HG02588 (cell line): Measurements from ENCODE around the gene SLC43A2.
A peak's percentile ranks its signal among the peaks of the same experiment; 100 is the strongest.
"Not testable (repeated sequence)": the region's sequence is repeated elsewhere in the genome, so short reads cannot be mapped to it uniquely, and the experiment has no call there.

Experiments used
- ATAC-seq: cut with Tn5 transposase; IDR thresholded peaks from one replicate; pipeline ENCODE4 v1.9.1; 2021; ENCODE audit warnings: mild to moderate bottlenecking, moderate library complexity; ENCODE audit not compliant: unreplicated experiment

Gene SLC43A2

DNA sequence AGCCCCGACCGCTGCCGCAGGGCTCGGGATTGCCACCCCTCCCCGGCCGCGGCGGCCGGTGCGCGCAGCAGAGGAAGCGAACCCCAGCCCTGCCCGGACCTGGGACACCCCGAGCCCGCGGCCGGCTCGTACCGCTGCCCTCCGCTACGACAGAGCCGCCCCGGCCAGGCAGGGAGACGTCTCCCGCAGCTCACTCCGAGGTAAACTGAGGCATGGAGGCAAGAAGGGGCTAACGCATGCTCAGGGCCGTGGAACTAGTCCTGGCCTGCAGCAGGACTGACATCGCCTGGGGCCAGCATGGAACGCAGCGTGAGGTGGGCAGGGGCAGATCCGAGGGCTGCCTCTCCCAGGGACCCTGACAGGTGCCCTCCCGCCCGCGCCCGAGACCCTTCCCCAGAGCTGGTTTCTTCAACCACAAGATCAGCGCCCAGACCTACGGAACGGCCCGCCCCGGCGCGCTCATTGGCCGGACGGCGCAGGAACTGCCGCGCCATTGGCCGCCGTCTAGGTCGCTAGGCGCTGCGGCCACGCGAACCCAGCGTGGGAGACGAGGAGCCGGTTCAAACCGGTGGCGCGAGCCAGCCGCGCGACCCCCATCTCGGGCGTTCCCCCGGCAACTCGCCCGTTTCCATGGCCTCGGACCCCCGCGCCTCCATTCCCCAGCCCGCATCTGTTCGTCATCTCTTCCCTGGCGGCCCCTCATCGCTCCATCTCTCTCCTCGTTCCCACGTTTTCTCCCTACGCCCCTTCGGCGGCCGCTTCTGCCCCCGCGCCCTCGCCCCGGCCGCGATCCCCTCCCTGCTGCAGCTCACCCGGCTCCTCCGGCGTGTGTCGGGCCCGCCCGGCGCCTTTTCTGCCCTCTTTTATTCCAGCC, at the start of gene SLC43A2:
Gene SLC43A2, minus strand, starts transcription at position 853 of the 874 bp plus-strand sequence. CDS start 960 bp downstream, outside the sequence.
- peak; percentile 50 for ATAC-seq

- no peak for ATAC-seq
Measured at GRCh38 chr17:1676401-1676800, 47.8 kb upstream of the SLC43A2 start.

DNA sequence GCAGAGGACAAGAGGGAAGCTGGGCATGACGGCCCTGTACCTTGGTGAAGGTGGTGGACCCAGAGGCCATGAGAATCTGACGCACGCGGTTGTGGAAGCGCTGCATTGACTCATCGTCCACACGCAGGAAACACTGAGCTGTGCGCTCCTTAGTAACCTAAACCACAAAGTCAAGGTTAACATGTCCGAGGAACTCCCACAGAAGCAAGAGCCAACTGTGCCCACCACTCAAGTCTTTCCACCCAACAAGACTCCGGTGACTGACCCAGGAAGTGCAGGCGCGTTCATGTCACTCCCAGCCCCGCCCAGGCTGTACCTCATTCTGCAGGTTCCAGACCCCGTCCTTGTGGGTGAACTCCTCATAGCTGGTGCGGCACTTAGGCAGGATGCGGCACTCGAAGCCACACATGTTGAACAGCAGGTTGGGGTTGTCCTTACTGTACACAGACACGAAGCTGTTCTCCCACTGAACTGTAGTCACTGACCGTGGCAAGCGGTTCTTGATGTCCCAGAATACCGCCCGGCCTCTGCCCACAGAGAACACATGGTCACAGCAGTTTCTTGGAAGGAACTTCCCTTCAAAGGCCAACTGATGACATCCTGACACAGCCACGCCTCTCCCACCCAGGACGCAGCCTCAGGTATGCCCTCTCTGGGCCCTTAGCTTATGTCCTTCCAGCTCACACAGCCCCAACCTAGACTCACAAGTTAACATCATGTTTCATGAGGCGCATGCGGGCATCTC, 44.6 kb upstream of the SLC43A2 start:
- ATAC-seq: no peak

- not testable (repeated sequence) for ATAC-seq
Measured at GRCh38 chr17:1663934-1664333, 35.3 kb upstream of the SLC43A2 start.

DNA sequence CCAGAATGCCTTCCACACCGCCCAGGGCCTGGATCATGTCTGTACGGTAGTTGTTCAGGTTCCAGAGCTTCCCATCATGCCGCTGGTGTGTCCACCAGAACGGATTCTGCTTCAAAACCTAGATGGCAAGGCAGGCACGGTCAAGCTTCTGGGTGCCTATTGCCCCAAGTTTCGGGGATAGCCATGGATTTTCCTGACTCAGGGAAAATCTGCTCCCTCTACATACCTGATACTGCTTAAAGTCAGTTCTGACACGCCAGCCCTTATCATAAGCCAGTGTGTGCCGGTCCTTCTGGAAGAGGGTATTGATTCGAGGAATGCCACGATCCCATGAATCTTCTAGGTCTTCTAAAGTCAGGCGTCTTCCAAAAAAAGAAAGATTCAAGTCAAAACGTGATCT, 32.4 kb upstream of the SLC43A2 start:
- no peak for ATAC-seq

DNA sequence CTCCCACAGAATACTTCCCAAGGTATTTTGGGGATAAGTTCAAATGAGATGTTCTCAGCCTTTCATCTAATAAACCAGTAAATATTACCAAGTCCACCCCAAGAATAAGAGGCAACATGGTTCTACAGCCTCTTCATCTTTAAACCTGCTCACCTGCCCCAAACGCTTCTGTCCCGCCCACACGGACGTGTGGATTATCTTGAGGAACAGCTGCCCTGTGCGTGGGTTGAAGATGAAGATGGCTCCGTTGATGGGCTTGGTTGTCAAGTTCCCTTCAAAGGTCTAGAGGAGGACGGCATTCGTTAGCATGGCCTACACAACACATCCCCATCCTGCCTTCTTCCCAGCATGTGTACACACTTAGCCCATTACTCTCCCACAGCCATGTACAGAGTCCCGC, 29.5 kb upstream of the SLC43A2 start:
- ATAC-seq: no peak

GRCh38 chr17:1653735-1654134, 25.1 kb upstream of the SLC43A2 start:
- ATAC-seq: no peak

DNA sequence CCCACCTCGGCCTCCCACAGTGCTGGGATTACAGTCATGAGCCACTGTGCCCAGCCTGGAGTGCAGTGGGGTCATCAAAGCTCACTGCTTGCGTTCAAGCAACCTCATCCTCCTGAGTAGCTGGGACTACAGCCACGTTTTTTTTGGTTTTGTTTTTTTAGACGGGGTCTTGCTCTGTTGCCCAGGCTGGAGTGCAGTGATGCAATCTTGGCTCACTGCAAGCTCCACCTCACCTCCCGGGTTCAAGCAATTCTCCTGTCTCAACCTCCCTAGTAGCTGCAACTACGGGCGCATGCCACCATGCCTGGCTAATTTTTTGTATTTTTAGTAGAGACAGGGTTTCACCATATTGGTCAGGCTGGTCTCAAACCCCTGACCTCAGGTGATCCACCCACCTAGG, 24.2 kb upstream of the SLC43A2 start:
- ATAC-seq: not testable (repeated sequence)

DNA sequence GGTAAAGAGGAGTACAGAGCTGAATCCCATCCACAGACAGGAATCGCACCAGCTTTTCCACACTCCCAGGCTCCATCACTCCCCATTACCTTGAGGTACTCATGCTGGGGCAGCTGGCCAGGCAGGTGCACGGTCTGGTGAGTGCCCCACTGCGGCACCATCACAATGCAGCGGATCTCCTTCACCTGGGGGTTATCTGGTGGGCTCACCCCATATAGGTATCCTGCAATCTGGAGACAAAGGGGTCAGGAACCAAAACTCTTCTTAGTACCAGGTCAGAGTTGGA, 22.9 kb upstream of the SLC43A2 start:
- ATAC-seq: no peak

DNA sequence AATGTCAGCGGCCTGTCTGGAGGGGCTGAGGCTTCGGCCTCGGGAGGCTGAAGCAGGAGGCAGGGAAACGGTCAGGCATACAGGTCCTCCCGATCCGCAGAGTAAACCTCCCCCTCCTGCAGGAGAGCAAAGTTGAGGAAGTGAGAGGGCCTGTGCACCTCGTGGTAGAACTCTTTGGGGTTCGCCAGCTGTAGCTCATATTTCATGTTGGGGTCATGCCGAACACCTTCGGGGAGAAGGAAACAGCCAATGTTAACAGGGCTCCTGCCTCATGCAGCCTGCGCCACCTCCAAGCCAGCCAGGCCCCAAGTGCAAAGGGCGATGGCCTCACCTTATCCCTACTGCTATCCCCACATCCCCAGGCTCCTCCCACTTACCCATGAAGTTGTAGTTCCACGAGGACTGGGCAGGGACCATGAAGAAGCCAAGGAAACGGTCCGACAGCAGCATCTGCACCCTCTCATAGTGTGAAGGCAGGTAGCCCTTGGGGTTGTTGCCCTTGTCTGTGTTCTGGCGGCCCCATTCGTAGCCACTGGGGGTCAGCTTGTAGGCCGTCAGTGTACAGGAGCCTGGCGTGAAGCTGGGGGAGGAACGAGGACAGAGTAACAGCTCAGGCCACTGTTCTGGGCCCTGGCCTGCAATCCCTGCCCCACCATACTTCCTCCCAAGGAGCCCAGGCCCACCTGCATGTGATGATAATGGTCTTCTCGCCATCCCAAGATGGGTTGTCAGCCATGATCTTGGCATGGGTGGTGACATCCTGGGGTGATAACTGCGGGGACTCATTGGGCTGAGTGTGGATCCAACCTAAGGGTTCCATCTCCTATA, 22.3 kb upstream of the SLC43A2 start:
- no peak for ATAC-seq

DNA sequence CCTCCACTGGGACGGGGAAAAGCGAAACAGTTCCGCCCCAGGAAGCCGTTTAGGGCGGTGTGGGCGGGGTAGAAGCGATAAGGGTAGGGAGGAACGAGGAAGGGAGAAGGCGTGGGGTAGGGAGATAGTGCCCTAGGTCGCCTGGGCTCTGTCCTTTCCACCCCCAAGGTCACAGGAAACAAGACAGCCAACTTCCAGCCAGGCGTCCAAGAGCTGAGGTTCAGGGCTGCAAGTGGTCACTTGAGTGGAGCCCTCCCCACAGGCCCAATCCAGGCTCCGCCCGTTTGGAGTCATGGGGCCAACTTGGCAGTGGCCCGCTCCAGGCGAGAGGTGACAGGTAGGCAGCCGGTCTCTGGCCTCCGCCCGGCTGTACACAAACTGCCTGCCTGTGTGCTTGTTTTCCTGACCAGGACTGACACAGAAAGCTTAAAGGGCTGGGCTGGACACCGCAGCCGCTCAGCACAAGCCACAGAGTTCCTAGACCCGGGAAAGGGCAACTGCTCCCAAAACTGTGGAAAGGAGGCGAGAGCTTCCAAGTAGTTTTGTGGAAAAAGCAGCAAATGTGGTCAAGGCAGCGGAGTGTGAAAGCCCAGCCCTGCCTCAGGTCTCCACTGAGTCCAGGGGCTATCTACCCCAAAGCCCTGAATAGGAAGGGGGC, 21.3 kb upstream of the SLC43A2 start, which contains the start of gene RILP:
Gene RILP, minus strand, starts transcription at position 23 of the 658 bp plus-strand sequence. CDS start 62 bp downstream, outside the sequence.
- peak; percentile 3 for ATAC-seq

- ATAC-seq: peak; percentile 50
Measured at GRCh38 chr17:1648963-1649843, 20.6 kb upstream of the SLC43A2 start.

- ATAC-seq: no peak
Measured at GRCh38 chr17:1648173-1648962, 19.7 kb upstream of the SLC43A2 start.

DNA sequence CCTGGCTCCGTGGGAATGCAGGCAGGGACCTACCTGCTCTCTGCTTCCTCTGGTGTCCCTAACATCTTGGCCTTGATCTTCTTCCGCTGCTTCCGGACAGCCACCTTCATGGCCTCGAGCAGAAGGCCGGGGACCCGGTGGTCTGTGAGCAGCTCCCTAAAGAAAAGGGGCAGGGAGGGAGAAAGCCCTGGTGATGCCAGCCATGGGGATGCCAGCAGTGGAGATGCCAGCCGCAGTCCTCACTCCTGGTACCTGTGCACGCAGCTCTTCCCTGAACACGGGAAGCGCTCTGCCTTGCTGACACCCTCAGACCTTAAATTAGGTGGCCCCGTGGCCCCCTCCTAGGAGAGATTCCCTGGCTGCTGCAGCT, 19.2 kb upstream of the SLC43A2 start:
- ATAC-seq: no peak

DNA sequence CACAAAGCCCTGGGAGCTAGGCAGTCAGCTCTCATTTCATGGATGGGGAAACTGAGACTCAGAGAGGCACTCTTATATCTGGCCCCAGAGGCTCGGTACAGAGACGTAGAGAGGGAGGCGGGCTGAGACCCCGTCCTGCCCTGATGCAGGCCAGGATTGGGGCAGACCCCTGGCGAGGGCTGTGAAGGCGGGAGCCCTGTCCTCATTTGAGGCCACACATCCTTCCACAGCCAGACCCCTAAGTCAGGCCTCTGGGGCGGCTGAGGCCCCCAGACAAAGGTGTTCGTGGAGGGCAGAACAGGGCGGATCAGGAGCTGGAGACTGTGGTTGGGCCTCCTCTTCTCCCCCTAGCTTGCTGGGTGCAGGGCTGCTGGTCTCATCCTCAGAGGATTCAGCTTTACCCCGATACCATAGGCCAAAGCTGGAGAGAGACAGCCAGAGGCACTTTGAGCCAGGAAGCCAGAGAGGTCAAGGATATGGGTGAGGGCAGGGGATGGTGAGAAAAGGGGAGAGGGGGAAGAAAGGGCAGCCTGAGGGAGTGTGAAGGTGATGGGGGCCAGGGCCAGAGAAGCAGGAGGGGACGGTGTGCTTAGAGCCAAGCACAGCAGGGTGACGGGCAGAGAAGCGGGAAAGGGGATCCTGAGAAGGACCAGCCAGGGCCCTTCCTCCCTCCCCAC, 17.7 kb upstream of the SLC43A2 start:
- ATAC-seq: no peak

GRCh38 chr17:1645207-1646171, 16.9 kb upstream of the SLC43A2 start, which contains the start of gene SCARF1:
Gene SCARF1, minus strand, starts transcription at chr17:1645732. Its CDS starts 35 bp downstream, at chr17:1645697.
- no peak for ATAC-seq
